ENCODE data around the gene BMPER. TPM values are rescaled to one million over a fixed set of nuclear protein-coding genes. Genes with fewer than 3 reads are reported as not detected.
A peak's percentile ranks its signal among the peaks of the same experiment; 100 is the strongest.

BMPER gene
- total RNA-seq, 1 donor = 11.2 TPM

- peak; percentile 84 for DNase-seq (ENCODE audit: insufficient read length, low spot score, missing footprints)
- H2AFZ ChIP-seq (ENCODE audit: low read length) = peak overlapping the region; percentile 67
- peaks cover 27% of the 10 kb centered on the region for H3K4me1 ChIP-seq (ENCODE audit: insufficient read depth, low read length)
- no peaks in the 10 kb centered on the region for H3K27me3 ChIP-seq (ENCODE audit: insufficient read depth, low read length)
- TF ChIP-seq CTCF (IDR thresholded peaks at IDR 0.05; ENCODE audit: extremely low read depth, low read depth, low read length) = peak; percentile 100
- no peaks in the 10 kb centered on the region for H4K20me1 ChIP-seq (ENCODE audit: insufficient read depth, low read length)
- no peaks in the 10 kb centered on the region for H3K9me3 ChIP-seq (ENCODE audit: low read depth, low read length)
- H3K27ac ChIP-seq (ENCODE audit: low read depth, low read length) = peak overlapping the region; percentile 94
- peak overlapping the region; percentile 82 for H3K4me2 ChIP-seq (ENCODE audit: insufficient read depth, low read length)
- H3K79me2 ChIP-seq (ENCODE audit: insufficient read depth, low read length) = peaks cover 14% of the 10 kb centered on the region
- peaks cover 15% of the 10 kb centered on the region for H3K36me3 ChIP-seq (ENCODE audit: insufficient read depth, low read length)
- peak overlapping the region; percentile 38 for H3K4me3 ChIP-seq (ENCODE audit: insufficient read depth, low read length)
These were observed 27.6 kb downstream of the BMPER start for GRCh38 chr7:33932832-33933468.

GRCh38 chr7:33933611-33934281 lies 28.4 kb downstream of the BMPER start:
- Histone ChIP-seq H4K20me1 (ENCODE audit: insufficient read depth, low read length) (no peaks in the 10 kb centered on the region), H3K4me1 (ENCODE audit: insufficient read depth, low read length) (peaks cover 27% of the 10 kb centered on the region), H3K9me3 (ENCODE audit: low read depth, low read length) (no peaks in the 10 kb centered on the region), H3K4me2 (ENCODE audit: insufficient read depth, low read length) (peak overlapping the region; percentile 82), H3K36me3 (ENCODE audit: insufficient read depth, low read length) (peaks cover 19% of the 10 kb centered on the region), H3K4me3 (ENCODE audit: insufficient read depth, low read length) (peak overlapping the region; percentile 0), H3K27ac (ENCODE audit: low read depth, low read length) (peak overlapping the region; percentile 94), H2AFZ (ENCODE audit: low read length) (no peak overlapping the region), H3K27me3 (ENCODE audit: insufficient read depth, low read length) (no peaks in the 10 kb centered on the region), H3K79me2 (ENCODE audit: insufficient read depth, low read length) (peaks cover 14% of the 10 kb centered on the region)
- DNase-seq (ENCODE audit: insufficient read length, low spot score, missing footprints) = peak; percentile 76
- no peak for TF ChIP-seq CTCF (IDR thresholded peaks at IDR 0.05; ENCODE audit: extremely low read depth, low read depth, low read length)

DNA sequence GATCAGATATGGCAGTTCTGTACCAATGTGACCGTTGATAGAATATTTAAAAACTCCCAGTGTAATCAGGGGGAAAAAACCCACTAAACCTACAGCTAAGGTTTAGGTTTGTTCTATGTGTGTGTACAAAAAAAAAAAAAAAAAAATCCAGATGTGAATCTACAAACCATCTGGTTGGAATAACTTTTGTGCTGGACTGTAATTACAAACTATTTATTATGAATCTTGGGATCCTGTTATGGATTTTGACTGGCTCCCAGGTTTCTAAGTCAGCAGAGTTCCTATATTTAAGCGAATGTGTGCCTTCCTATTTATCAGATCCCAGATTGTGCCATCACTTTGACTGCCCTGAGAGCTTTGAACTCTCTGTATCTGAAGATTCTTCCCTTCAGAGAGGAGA lies 29.1 kb downstream of the BMPER start:
- peaks cover 27% of the 10 kb centered on the region for H3K4me1 ChIP-seq (ENCODE audit: insufficient read depth, low read length)
- no peaks in the 10 kb centered on the region for H4K20me1 ChIP-seq (ENCODE audit: insufficient read depth, low read length)
- H2AFZ ChIP-seq (ENCODE audit: low read length) = no peak overlapping the region
- peaks cover 19% of the 10 kb centered on the region for H3K36me3 ChIP-seq (ENCODE audit: insufficient read depth, low read length)
- TF ChIP-seq CTCF (IDR thresholded peaks at IDR 0.05; ENCODE audit: extremely low read depth, low read depth, low read length) = no peak
- H3K27ac ChIP-seq (ENCODE audit: low read depth, low read length) = peak overlapping the region; percentile 94
- peaks cover 14% of the 10 kb centered on the region for H3K79me2 ChIP-seq (ENCODE audit: insufficient read depth, low read length)
- H3K4me2 ChIP-seq (ENCODE audit: insufficient read depth, low read length) = peak overlapping the region; percentile 17
- H3K9me3 ChIP-seq (ENCODE audit: low read depth, low read length) = no peaks in the 10 kb centered on the region
- H3K4me3 ChIP-seq (ENCODE audit: insufficient read depth, low read length) = no peak overlapping the region
- no peaks in the 10 kb centered on the region for H3K27me3 ChIP-seq (ENCODE audit: insufficient read depth, low read length)
- no peak for DNase-seq (ENCODE audit: insufficient read length, low spot score, missing footprints)

DNA sequence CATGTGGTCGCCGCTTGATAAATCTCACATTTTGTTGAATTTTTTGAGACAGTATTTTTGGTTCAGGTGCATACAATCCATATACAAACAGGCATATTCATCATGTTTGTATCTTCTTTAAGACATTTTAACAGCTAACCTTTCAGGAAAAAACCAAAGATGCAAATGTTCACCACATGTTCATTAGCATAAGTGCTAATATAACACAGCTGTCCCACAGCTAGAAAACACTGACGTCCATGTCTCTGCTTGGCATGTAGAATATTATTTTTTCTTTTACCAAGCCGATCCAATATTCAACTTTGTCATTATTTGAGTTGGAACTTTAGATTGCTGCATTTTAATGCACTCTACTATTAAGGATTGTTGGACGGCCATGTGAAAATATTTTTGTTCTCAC lies 31.2 kb downstream of the BMPER start:
- Histone ChIP-seq H3K4me1 (ENCODE audit: insufficient read depth, low read length) (peaks cover 34% of the 10 kb centered on the region), H3K4me3 (ENCODE audit: insufficient read depth, low read length) (no peak overlapping the region), H3K4me2 (ENCODE audit: insufficient read depth, low read length) (no peak overlapping the region), H4K20me1 (ENCODE audit: insufficient read depth, low read length) (no peaks in the 10 kb centered on the region), H3K27me3 (ENCODE audit: insufficient read depth, low read length) (no peaks in the 10 kb centered on the region), H3K79me2 (ENCODE audit: insufficient read depth, low read length) (peaks cover 11% of the 10 kb centered on the region), H3K36me3 (ENCODE audit: insufficient read depth, low read length) (peaks cover 14% of the 10 kb centered on the region), H3K27ac (ENCODE audit: low read depth, low read length) (no peak overlapping the region), H2AFZ (ENCODE audit: low read length) (no peak overlapping the region), H3K9me3 (ENCODE audit: low read depth, low read length) (no peaks in the 10 kb centered on the region)
- TF ChIP-seq CTCF (IDR thresholded peaks at IDR 0.05; ENCODE audit: extremely low read depth, low read depth, low read length) = no peak
- no peak for DNase-seq (ENCODE audit: insufficient read length, low spot score, missing footprints)

Measured in osteoblast (primary cell).